Measurements from ENCODE around the gene KCNH6. TPM values are rescaled to one million over a fixed set of nuclear protein-coding genes. Genes with fewer than 3 reads are reported as not detected.

Gene KCNH6, protein sequence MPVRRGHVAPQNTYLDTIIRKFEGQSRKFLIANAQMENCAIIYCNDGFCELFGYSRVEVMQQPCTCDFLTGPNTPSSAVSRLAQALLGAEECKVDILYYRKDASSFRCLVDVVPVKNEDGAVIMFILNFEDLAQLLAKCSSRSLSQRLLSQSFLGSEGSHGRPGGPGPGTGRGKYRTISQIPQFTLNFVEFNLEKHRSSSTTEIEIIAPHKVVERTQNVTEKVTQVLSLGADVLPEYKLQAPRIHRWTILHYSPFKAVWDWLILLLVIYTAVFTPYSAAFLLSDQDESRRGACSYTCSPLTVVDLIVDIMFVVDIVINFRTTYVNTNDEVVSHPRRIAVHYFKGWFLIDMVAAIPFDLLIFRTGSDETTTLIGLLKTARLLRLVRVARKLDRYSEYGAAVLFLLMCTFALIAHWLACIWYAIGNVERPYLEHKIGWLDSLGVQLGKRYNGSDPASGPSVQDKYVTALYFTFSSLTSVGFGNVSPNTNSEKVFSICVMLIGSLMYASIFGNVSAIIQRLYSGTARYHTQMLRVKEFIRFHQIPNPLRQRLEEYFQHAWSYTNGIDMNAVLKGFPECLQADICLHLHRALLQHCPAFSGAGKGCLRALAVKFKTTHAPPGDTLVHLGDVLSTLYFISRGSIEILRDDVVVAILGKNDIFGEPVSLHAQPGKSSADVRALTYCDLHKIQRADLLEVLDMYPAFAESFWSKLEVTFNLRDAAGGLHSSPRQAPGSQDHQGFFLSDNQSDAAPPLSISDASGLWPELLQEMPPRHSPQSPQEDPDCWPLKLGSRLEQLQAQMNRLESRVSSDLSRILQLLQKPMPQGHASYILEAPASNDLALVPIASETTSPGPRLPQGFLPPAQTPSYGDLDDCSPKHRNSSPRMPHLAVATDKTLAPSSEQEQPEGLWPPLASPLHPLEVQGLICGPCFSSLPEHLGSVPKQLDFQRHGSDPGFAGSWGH
- not detected in 5 replicates for total RNA-seq (2022; extraction: Qiagen RNA extraction)

DNA sequence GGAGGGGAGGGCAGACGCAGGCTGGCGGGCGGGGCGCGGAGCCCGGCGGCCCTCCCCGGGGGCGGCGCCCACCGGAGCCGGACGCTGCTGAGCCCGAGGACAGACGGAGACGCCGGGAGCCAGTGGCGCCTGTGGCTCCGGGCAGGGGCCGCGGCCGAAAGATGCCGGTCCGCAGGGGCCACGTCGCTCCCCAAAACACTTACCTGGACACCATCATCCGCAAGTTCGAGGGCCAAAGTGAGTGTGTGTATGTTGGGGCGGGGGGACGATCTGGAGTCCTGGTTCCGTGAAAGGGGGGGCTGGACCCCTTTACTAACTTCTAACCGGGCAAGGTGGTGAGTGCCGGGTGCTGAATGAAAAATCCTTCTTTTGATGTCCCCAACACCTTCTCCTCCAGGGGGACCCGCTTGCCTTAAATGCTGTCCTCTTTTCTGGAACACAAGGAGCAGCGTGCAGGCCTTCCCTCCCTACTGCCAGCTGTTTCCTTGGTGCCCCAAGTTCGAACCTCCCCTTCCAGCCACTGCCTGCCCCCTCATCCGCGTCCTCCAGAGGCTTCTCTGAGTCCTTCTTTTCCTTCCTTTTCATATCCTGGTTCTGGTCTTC, at the start of gene KCNH6:
Gene KCNH6 (plus strand): TSS at position 106 of the 603 bp plus-strand sequence. CDS start 56 bp downstream, at position 162.

DNA sequence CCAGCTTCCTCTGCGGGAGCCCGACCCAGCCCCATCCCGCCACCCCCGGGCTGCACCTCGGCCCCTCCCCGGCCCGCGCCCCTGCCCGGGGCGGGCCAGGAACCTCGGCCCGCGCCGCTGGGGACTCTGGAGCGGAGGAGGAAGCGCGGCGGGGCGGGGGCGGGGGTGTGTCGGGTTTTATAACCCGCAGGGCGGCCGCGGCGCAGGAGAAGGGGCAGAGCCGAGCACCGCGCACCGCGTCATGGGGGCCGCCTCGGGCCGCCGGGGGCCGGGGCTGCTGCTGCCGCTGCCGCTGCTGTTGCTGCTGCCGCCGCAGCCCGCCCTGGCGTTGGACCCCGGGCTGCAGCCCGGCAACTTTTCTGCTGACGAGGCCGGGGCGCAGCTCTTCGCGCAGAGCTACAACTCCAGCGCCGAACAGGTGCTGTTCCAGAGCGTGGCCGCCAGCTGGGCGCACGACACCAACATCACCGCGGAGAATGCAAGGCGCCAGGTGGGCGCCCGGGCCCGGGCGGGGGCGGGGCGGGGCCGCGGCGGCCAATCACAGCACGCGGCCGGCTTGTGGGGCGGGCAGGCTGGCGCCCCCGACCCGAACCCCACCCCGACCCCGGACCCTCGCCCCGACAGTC, 46.2 kb upstream of the KCNH6 start, which contains the start of gene ACE:
Gene ACE (plus strand): TSS at position 208 of the 626 bp plus-strand sequence. CDS start 34 bp downstream, at position 242.

DNA sequence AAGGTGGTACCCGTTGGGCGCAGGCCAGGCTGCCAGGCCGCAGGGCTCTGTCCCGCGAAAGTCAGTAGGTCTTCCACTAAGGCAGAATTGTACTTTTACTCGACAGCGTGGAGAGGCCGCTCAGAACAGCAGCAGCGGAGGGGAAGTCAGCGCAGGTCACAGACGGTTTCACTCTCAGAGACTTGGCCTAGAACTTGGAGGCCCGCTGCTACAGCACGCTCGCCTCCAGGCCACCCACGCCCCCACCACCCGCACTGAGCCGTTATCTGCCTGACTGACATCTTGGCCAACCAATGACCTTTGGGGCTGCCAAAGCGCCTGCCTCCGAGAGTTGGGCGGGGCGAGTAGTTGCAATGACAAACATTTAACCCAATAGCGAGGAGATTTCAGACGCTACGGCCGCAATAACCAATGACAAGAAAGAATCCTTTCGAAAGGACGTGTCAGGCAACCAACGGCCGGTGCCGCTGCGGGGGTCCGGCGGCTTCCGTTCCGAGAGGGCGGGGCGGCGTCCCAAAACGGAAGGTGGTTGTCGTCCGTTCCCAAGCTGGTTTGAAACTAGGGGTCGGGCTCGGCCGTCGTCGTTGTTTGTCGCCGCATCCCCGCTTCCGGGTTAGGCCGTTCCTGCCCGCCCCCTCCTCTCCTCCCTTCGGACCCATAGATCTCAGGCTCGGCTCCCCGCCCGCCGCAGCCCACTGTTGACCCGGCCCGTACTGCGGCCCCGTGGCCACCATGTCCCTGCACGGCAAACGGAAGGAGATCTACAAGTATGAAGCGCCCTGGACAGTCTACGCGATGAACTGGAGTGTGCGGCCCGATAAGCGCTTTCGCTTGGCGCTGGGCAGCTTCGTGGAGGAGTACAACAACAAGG, 27.0 kb downstream of the KCNH6 start, which contains the start of gene DCAF7:
Gene DCAF7 (plus strand): TSS at position 532 of the 871 bp plus-strand sequence. CDS start 201 bp downstream, at position 733.

Other genes starting within 250 kb of the KCNH6 start
- gene CYB561, start 77.1 kb upstream of the KCNH6 start, total RNA-seq (2022; extraction: Qiagen RNA extraction) = 24.0 to 33.6 TPM (median 32.9 TPM) in 5 replicates
- gene ACE, start 46.3 kb upstream of the KCNH6 start, total RNA-seq (2022; extraction: Qiagen RNA extraction) = 0.31 to 0.99 TPM (median 0.64 TPM) in 5 replicates
- 42.6 to 65.7 TPM (median 60.9 TPM) in 5 replicates for gene DCAF7, start 27.1 kb downstream of the KCNH6 start, total RNA-seq (2022; extraction: Qiagen RNA extraction)
- gene TACO1, start 77.5 kb downstream of the KCNH6 start, total RNA-seq (2022; extraction: Qiagen RNA extraction) = 49.3 to 54.5 TPM (median 53.6 TPM) in 5 replicates
- gene MAP3K3, start 99.1 kb downstream of the KCNH6 start, total RNA-seq (2022; extraction: Qiagen RNA extraction) = 12.2 to 17.8 TPM (median 16.6 TPM) in 5 replicates
- 8.2 to 14.8 TPM (median 13.1 TPM) in 5 replicates for gene LIMD2, start 176.8 kb downstream of the KCNH6 start, total RNA-seq (2022; extraction: Qiagen RNA extraction)
- gene STRADA, start 218.4 kb downstream of the KCNH6 start, total RNA-seq (2022; extraction: Qiagen RNA extraction) = 25.8 to 28.4 TPM (median 27.3 TPM) in 5 replicates